Stimulated activated CD8-positive, alpha-beta memory T cell treated with anti-CD3 and anti-CD28 coated beads, Interleukin-4, amount 100 ng/mL, for 4 hours (primary cell): ENCODE measurements around the gene FLT3.
"Not testable (repeated sequence)": the region's sequence is repeated elsewhere in the genome, so short reads cannot be mapped to it uniquely, and the experiment has no call there.

ENCODE experiments used
- DNase-seq, 2 donors: peaks; one replicate each; pipeline ENCODE4 v3.0.0-alpha.2; 2020; ENCODE audit warnings: low read depth in 2 of 2, low spot score in 1 of 2

Gene FLT3

DNA sequence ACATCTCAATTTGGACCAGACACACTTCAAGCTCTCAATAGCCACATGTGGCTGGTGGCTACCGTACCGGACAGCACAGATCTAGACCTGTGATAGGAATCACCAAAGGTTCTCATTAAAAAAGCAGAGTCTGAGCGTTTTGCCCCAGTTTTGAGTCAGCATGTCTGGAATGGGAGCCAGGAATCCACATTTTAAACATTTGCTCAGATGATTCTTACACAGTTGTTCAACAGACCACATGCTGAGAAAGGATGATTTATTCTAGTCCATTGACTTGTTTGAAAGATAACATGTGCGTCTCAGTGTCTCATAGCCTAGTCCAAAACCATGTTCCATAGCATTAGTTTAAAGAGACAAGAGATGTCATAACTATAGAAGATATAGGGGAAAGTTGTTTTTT, 53.4 kb downstream of the FLT3 start:
- DNase-seq: no peak

GRCh38 chr13:28045861-28046260, 54.5 kb downstream of the FLT3 start:
- DNase-seq: no peak

DNA sequence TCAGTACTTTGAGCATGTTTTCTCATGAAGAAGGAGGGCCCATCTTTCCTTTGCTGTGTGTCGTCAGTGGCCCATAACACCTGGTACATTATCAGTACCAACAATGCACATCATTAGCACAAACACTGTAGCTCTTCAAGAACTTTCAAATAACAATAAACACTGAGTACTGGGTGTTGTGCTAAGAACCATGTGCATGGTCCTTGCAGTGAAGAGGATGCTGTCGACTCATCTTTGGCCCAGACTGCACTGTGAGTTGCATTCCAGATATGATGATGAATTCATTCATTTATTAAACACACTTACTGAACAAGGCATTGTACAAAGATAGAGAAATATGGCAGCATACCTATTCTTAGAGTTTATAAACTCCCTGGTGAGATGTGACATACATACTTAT, 55.8 kb downstream of the FLT3 start:
- no peak for DNase-seq

DNA sequence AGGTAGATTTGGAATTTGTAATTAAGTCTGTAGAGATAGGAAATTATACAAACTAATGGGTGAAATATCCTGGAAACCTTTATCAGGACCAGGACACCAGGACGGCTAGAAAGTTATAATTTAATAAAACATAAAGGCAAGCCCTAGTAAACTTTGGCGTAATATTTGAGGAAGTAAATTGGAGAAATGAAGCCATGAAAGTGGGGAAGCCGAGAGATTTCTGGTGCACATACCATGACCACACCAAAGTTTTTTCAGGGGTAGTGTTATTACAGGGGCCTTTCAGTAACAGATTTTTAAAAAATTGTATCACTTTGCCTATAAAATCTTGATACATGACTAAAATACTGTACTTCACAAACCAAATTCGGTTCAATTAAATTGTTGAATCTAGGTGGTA, 57.2 kb downstream of the FLT3 start:
- no peak for DNase-seq

- DNase-seq: no peak
Observed at GRCh38 chr13:28041501-28041900, 58.9 kb downstream of the FLT3 start.

DNA sequence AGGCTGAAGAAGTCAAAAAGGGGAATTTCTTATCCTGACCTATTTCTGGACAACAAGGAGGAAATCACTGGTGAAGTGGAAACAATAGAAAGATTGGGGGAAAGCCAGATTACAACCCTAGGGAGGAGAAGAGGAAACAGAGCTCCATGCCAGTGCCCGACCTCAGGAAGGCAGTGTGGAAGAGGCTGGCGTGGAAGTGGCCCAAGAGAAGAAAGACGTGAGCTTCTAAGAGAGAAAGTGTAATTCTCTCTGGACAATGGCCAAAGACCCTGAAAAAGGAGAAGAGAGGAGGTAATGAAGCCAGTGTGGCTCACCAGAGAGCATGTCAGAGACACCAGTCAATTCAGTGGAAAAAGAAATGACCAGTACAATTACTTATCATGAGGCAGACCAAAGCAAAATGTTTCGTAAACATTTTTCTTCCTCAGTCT, 59.3 kb downstream of the FLT3 start:
- no peak for DNase-seq

DNA sequence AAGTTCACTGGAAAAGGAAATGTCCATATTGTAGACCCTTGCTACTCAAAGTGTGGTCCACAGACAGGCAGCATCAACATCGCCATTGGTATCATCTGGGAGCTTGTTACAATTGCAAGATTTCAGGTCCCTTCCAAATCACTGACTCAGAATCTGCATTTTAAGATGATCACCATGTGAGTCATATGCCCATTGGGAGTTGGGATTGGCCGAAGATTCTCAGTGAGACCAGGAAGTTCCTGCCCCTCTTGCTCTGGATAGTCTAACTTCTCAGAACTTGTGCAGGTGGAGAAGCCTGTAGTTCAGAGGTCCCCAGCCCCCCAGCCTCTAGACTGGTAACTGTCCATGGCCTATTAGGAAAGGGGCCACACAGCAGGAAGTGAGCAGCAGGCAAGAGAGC, 63.0 kb downstream of the FLT3 start:
- no peak for DNase-seq

DNA sequence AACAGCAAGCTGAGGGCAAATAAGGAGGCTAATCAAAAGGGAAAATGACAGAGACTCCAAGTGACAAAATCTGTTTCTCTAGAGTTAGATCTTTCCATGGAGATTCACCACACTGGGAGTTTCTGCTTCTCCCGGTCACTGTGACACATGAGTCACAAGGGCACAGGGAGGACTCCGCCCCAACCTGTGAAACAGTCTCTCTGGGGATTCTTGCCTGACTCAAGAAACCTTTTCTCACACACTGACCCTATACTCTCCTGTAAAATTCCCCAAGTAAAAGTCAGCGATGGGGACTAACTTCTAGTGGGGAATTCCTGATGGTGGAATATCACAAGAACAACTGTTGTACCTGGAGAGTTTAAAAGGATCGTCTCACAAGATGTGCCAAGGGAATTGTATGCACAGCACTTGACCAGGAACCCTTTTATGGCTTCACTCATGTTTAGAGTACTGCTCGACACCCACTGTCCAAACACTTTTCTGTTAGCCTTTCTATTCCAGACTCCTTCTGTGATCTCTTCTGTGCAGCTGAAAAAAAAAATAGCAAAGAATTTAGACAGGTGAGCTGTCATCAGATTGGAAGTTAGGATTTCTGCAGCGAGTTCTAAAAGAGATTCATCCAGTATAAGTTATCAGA, 65.1 kb downstream of the FLT3 start:
- no peak for DNase-seq

DNA sequence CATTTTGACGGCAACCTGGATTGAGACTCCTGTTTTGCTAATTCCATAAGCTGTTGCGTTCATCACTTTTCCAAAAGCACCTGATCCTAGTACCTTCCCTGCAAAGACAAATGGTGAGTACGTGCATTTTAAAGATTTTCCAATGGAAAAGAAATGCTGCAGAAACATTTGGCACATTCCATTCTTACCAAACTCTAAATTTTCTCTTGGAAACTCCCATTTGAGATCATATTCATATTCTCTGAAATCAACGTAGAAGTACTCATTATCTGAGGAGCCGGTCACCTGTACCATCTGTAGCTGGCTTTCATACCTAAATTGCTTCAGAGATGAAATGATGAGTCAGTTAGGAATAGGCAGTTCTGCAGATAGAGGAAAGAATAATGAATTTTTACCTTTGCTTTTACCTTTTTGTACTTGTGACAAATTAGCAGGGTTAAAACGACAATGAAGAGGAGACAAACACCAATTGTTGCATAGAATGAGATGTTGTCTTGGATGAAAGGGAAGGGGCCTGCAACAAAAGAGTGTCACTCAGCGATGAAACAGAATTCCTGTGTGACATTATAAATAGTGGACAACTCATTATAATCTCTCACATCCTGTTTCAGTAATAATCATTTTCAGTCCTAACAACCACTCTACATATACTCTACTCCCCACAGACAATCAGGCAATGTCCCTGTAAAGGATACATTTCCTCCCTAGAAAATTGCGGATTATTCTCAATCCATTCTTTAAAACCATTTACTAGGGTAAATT, 66.3 kb downstream of the FLT3 start:
- DNase-seq: no peak

GRCh38 chr13:28032438-28032837, 67.9 kb downstream of the FLT3 start:
- not testable (repeated sequence) for DNase-seq

- no peak for DNase-seq
Observed at GRCh38 chr13:28031896-28032288, 68.5 kb downstream of the FLT3 start.

GRCh38 chr13:28031220-28031895, 69.0 kb downstream of the FLT3 start:
- no peak for DNase-seq

GRCh38 chr13:28027607-28028364, 72.6 kb downstream of the FLT3 start:
- no peak for DNase-seq

DNA sequence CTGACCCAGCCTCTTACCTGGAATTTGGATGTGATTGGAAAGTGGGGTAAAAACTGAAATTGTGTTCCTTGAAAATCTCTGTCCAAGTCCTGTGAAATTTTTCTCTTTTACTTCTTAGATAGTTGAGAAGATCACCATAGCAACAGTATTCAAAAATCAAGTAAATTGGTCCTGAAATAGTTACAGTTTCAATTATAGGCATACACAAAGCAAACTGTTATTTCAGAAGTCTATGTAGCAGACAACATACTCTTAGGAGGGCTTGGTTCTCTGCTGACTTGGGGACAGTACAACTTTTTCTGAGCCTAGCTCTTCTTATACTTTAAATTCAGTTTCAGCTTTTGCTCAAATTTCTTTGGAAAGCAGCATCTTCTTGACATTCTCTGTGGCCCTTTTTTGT, 73.3 kb downstream of the FLT3 start:
- no peak for DNase-seq

DNA sequence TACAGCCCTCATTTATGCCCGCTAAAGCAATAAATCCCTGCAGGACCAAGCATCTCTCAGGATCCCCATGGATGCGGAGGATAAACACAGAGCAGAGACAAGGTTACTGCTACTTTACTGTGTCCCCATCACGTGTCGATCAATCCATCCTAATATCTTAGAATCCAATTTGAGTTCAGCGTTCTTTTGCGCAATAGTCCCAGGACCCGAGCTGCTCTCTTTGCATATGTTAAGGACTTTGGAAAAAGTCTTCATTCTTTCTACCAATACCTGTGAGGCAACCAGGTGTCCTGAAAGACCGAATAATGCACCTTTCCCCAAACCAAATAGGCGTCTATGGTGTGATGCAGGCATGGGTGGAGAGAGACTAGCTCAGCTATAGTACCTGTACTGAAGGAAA, 73.9 kb downstream of the FLT3 start:
- no peak for DNase-seq

GRCh38 chr13:28022848-28023518, 77.4 kb downstream of the FLT3 start:
- DNase-seq: no peak

DNA sequence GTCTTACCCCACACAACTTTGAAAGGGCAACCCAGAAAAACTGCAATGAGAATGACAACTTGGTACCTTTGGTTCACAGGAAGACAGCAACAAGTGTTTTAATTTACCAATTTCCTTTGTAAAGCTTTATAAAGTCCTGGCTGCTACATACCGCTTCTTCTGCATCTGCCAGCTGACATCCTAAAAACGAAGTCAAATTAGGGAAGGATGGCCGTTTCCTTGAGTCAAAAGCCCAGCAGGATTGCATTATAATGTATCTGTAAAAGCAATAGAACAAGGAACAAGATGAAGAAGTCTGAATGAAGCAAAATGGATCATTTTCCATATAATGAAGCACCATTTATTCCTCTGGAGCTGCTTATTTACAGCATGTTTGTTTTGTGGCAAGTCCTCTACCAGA, 86.1 kb downstream of the FLT3 start:
- no peak for DNase-seq

- DNase-seq: no peak
Observed at GRCh38 chr13:28013482-28013881, 86.9 kb downstream of the FLT3 start.

DNA sequence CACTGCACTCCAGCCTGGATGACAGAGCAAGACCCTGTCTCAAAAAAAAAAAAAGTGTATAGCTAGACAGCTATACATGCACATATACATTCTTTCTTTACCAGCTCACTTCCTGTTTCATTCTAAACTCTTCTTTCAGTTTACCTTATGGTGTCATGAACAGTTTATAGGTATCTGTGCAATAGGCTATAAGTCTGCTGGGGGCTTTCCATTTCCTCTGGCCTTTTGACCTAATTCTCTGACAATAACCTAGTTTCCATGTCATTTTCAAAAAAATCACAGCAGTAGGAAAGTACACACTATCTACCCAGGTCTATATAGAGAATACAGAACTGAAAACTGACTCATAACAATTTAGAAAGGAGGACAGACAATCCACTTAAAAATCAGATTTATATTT, 87.5 kb downstream of the FLT3 start:
- no peak for DNase-seq

- DNase-seq: no peak
Observed at GRCh38 chr13:28012383-28012782, 88.0 kb downstream of the FLT3 start.

- DNase-seq: no peak
Observed at GRCh38 chr13:28010046-28010445, 90.3 kb downstream of the FLT3 start.
